ENCODE measurements around the gene GRIK2.

Gene GRIK2

DNA sequence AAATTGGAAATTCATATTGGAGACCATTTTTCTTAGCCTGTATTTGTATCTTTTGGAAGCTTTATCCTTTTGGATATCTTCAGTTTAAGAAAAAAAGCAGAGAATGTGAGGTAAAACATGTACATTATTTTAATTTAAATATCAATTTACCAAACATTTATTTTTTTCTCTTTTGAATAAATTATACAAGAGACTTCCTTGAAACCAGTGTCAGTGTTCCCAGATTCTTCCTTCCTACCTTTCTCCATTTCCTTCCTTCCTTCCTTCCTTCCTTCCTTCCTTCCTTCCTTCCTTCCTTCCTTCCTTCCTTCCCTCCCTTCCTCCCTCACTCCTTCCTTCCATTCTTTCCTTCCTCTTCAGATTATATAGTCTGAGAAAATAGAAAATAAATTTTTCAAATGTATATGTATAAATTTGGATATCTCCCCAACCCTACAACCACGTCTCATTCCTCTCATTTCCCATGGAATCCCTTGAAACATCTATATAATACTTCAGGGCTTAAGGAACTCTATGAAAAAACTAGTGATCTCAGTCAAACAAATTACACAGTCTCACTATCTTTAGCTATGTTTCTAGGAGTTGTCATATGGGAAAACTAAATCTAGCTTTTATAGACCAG is 528.4 kb downstream of the GRIK2 start:
- Histone ChIP-seq H3K27ac (ENCODE audit: low read depth, low read length, severe bottlenecking) (no peak overlapping the region), H3K9me3 (ENCODE audit: control insufficient read depth, low read length) (no peaks in the 10 kb centered on the region), H3K36me3 (ENCODE audit: control insufficient read depth, insufficient read depth, low read length) (no peaks in the 10 kb centered on the region), H3K4me1 (ENCODE audit: control insufficient read depth, insufficient read depth, low read length, poor library complexity, severe bottlenecking) (no peaks in the 10 kb centered on the region), H3K4me3 (ENCODE audit: extremely low read depth, insufficient read depth, low read length, poor library complexity, severe bottlenecking) (no peak overlapping the region)
- WGBS, 2 experiments (ENCODE audit: insufficient coverage in 2 of 2), result no CpG with 5 or more reads among the region's 1 CpG

DNA sequence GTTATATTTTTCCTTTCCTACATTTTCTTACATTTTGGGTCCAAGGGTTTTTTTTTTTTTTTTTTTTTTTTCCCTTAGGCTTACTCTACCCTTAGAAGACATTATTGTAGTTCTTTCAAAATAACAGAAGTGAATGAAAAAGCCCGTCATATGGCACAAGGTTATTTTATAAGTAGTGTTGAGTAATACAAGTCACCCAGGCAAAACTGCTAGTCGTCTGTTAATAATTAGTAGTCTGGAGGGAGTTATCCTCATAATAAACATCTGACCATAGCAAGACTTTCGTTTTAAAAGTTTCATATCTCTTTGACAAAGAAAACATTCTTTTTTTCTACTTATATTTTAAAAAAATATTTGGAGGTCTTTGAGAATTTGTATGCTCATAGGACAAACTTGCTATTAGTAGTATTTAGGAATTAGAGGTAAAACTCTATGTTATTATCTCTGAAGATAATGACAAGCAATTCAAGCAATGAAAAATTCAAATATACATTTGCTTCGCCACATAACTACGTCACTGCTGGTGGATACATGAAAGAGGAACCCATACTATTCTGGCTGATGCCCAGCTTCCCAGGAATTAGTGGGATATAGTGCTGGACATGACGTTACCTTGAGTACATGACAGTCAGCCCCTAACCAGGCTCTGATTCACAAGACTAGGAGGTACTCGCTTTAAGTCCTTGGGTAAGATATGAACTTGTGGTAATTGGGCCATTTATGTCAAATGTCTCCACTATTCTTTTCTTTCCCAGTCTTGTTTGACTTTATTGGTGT is 532.8 kb downstream of the GRIK2 start:
- Histone ChIP-seq H3K9me3 (ENCODE audit: control insufficient read depth, low read length) (no peaks in the 10 kb centered on the region), H3K4me3 (ENCODE audit: extremely low read depth, insufficient read depth, low read length, poor library complexity, severe bottlenecking) (no peak overlapping the region), H3K27ac (ENCODE audit: low read depth, low read length, severe bottlenecking) (no peak overlapping the region), H3K4me1 (ENCODE audit: control insufficient read depth, insufficient read depth, low read length, poor library complexity, severe bottlenecking) (no peaks in the 10 kb centered on the region), H3K36me3 (ENCODE audit: control insufficient read depth, insufficient read depth, low read length) (no peaks in the 10 kb centered on the region)
- WGBS, 2 experiments (ENCODE audit: insufficient coverage in 2 of 2), result 89 to 100% methylated on average over 3 of the region's 7 CpGs

DNA sequence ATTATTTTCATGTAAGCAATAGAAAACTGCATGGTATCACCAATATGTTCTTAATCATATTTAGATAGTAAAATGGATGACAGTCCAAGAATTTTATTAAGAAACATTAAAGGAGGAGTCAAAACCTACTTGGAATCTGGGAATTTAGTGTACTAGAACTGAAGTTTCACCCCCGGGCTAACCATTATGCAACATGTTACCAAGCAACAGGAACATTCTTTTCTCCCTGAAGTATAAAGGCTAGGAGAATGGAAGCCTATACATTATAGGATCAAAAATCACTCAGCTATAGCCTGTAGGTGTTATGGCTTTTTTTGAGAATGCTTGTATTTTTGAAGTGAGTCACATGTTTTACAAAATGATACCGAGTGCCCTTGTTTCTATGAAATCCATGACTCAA is 538.3 kb downstream of the GRIK2 start:
- H3K4me3 ChIP-seq (ENCODE audit: extremely low read depth, insufficient read depth, low read length, poor library complexity, severe bottlenecking), result no peak overlapping the region
- no CpG with 5 or more reads among the region's 2 CpGs for WGBS, 2 experiments (ENCODE audit: insufficient coverage in 2 of 2)
- H3K36me3 ChIP-seq (ENCODE audit: control insufficient read depth, insufficient read depth, low read length), result no peaks in the 10 kb centered on the region
- H3K4me1 ChIP-seq (ENCODE audit: control insufficient read depth, insufficient read depth, low read length, poor library complexity, severe bottlenecking), result no peaks in the 10 kb centered on the region
- no peak overlapping the region for H3K27ac ChIP-seq (ENCODE audit: low read depth, low read length, severe bottlenecking)
- no peaks in the 10 kb centered on the region for H3K9me3 ChIP-seq (ENCODE audit: control insufficient read depth, low read length)

DNA sequence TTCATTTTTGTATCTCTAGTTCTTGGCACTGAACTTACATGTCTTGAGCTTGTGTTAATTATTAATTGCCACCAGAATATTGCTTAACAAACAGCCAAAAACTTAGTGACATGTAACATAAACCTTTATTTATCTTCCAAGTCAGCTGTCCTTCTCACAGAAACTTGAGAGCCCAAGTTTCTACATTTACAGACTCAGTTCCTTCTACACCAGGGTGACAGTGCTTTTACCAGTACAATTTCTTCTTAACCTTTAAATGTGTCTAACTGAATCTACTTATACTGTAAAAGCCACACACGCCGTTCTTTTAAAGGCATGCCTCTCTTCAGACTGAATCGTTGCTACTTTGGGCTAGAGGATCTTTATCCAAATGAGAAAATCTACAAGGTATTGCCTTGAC is 539.2 kb downstream of the GRIK2 start:
- no peak overlapping the region for H3K27ac ChIP-seq (ENCODE audit: low read depth, low read length, severe bottlenecking)
- no peak overlapping the region for H3K4me3 ChIP-seq (ENCODE audit: extremely low read depth, insufficient read depth, low read length, poor library complexity, severe bottlenecking)
- H3K4me1 ChIP-seq (ENCODE audit: control insufficient read depth, insufficient read depth, low read length, poor library complexity, severe bottlenecking), result no peaks in the 10 kb centered on the region
- no peaks in the 10 kb centered on the region for H3K36me3 ChIP-seq (ENCODE audit: control insufficient read depth, insufficient read depth, low read length)
- no peaks in the 10 kb centered on the region for H3K9me3 ChIP-seq (ENCODE audit: control insufficient read depth, low read length)
- WGBS, 2 experiments (ENCODE audit: insufficient coverage in 2 of 2), result 87 to 100% methylated on average over 2 to 3 of the region's 3 CpGs

DNA sequence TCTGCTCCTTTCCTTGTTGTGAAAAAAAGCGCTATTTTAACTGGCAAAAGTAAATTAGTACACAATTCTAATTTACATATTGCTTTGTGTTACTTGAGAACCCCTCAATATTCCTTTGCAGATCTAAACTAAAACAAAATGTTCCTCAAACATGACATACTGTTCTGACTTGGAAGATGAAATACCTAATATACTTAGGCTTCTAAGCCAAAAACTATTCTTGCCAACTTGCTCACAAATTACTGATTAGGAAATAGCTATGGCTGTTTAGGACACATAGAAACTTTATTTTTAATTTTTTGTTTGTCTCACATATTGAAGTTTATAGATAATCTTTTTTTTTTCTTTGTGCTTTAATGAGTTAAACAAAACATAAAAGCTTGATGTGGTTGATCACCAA is 542.2 kb downstream of the GRIK2 start:
- no CpG with 5 or more reads among the region's 1 CpG for WGBS, 2 experiments (ENCODE audit: insufficient coverage in 2 of 2)
- no peaks in the 10 kb centered on the region for H3K4me1 ChIP-seq (ENCODE audit: control insufficient read depth, insufficient read depth, low read length, poor library complexity, severe bottlenecking)

DNA sequence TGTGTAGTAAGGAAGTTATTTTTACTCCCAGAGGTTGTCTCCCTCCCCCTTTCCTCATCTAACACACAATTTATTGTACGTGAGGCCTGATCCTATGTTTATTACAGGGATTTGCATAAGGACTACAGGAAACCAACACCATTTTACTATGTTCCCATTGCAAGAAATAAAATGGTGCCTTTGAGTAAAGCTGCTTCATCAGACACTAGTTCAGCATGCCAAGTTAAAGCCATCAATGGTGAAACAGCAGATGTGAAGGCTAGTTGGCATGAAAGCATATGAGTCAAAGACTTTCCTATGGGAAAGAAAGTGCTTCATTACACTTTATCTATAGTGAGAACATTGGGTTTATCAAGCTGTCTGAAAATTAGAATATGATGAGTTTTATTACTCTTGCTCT is 543.0 kb downstream of the GRIK2 start:
- Histone ChIP-seq H3K4me1 (ENCODE audit: control insufficient read depth, insufficient read depth, low read length, poor library complexity, severe bottlenecking) (no peaks in the 10 kb centered on the region), H3K4me3 (ENCODE audit: extremely low read depth, insufficient read depth, low read length, poor library complexity, severe bottlenecking) (no peak overlapping the region), H3K36me3 (ENCODE audit: control insufficient read depth, insufficient read depth, low read length) (no peaks in the 10 kb centered on the region), H3K27ac (ENCODE audit: low read depth, low read length, severe bottlenecking) (no peak overlapping the region), H3K9me3 (ENCODE audit: control insufficient read depth, low read length) (no peaks in the 10 kb centered on the region)
- WGBS, 2 experiments (ENCODE audit: insufficient coverage in 2 of 2), result no CpG with 5 or more reads among the region's 1 CpG

More for the DNA sequence above, 542.2 kb downstream of the GRIK2 start:
- H3K27ac ChIP-seq (ENCODE audit: low read depth, low read length, severe bottlenecking), result no peak overlapping the region
- no peaks in the 10 kb centered on the region for H3K9me3 ChIP-seq (ENCODE audit: control insufficient read depth, low read length)
- H3K4me3 ChIP-seq (ENCODE audit: extremely low read depth, insufficient read depth, low read length, poor library complexity, severe bottlenecking), result no peak overlapping the region
- no peaks in the 10 kb centered on the region for H3K36me3 ChIP-seq (ENCODE audit: control insufficient read depth, insufficient read depth, low read length)

DNA sequence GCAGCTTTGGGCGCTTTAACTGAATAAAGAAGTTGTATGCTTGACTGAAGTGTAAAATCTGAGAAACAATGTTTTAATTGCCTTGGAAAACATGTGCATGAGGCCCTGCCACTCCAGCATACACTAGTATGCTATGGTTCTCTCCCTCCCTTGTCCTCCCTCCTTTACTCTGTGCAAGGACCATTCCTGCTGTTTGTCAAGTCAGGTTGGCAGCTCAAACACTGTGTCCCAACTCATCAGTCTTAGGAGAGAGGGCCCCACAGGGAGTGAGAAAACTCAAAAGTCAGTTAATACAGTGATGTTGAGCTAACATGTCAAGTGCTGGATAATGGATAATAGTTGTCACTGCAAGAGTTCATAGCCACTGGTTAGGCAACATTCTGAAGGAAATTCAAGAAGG is 543.6 kb downstream of the GRIK2 start:
- WGBS, 2 experiments (ENCODE audit: insufficient coverage in 2 of 2), result no CpG with 5 or more reads among the region's 1 CpG
- no peak overlapping the region for H3K4me3 ChIP-seq (ENCODE audit: extremely low read depth, insufficient read depth, low read length, poor library complexity, severe bottlenecking)
- H3K36me3 ChIP-seq (ENCODE audit: control insufficient read depth, insufficient read depth, low read length), result no peaks in the 10 kb centered on the region
- no peaks in the 10 kb centered on the region for H3K9me3 ChIP-seq (ENCODE audit: control insufficient read depth, low read length)
- H3K27ac ChIP-seq (ENCODE audit: low read depth, low read length, severe bottlenecking), result no peak overlapping the region
- H3K4me1 ChIP-seq (ENCODE audit: control insufficient read depth, insufficient read depth, low read length, poor library complexity, severe bottlenecking), result no peaks in the 10 kb centered on the region

DNA sequence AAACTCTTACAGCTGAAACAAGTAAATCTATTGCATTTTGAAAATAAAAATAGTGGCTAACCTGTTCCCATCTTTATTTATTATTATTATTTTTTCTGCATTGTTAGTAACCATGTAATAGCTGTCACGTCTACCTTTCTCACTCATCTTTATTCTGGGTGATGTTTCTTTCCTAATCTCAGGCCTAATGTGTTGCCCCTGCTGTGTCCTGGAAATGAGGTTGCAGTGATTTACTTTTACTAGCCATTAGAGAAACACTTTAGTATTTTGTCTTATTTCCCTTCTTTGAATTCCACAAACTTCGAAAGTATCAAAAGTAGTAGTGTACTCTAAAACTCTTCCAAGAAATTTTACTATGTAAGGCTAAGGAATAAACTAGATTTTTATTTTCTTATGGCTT is 546.9 kb downstream of the GRIK2 start:
- Histone ChIP-seq H3K4me1 (ENCODE audit: control insufficient read depth, insufficient read depth, low read length, poor library complexity, severe bottlenecking) (no peaks in the 10 kb centered on the region), H3K36me3 (ENCODE audit: control insufficient read depth, insufficient read depth, low read length) (no peaks in the 10 kb centered on the region), H3K9me3 (ENCODE audit: control insufficient read depth, low read length) (no peaks in the 10 kb centered on the region), H3K4me3 (ENCODE audit: extremely low read depth, insufficient read depth, low read length, poor library complexity, severe bottlenecking) (no peak overlapping the region), H3K27ac (ENCODE audit: low read depth, low read length, severe bottlenecking) (no peak overlapping the region)
- WGBS, 2 experiments (ENCODE audit: insufficient coverage in 2 of 2), result no CpG with 5 or more reads among the region's 2 CpGs

DNA sequence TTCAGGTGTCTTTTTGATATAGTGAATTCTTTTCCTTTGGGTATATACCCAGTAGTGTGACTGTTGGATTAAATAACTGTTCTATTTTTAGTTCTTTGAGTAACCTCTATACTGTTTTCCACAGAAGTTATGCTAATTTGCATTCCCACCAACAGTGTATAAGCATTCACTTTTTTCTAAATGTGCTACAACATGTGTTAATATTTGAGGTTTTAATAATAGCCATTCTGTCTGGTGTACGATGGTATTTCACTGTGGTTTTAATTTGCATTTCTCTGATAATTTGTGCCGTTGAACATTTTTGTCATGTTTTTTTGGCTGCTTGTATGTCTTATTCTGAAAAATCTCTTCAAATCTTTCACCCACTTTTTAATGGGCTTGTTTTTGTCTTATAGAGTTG is 563.5 kb downstream of the GRIK2 start:
- no peak overlapping the region for H3K27ac ChIP-seq (ENCODE audit: low read depth, low read length, severe bottlenecking)
- no peak overlapping the region for H3K4me3 ChIP-seq (ENCODE audit: extremely low read depth, insufficient read depth, low read length, poor library complexity, severe bottlenecking)
- no peaks in the 10 kb centered on the region for H3K36me3 ChIP-seq (ENCODE audit: control insufficient read depth, insufficient read depth, low read length)
- no CpG with 5 or more reads among the region's 2 CpGs for WGBS, 2 experiments (ENCODE audit: insufficient coverage in 2 of 2)
- no peaks in the 10 kb centered on the region for H3K9me3 ChIP-seq (ENCODE audit: control insufficient read depth, low read length)
- no peaks in the 10 kb centered on the region for H3K4me1 ChIP-seq (ENCODE audit: control insufficient read depth, insufficient read depth, low read length, poor library complexity, severe bottlenecking)

DNA sequence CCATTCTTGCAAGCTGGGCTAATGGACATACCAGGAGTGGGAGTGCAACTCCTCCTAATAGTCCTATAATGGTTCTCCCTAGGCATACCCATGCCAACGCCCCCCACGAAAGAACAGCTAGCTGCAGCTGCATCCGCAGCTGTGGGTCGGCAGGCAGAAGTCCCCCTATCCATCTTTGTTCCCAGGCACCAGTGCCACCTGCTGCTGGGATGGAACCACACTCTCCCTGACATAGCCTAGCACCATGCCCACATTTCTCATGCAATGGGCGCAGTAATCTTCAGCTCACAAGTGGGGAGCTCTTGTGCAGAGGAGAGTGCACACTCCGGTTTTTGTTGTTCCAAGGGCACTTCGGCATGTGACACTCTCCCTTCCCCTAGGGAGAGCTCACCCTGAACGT is 567.8 kb downstream of the GRIK2 start:
- Histone ChIP-seq H3K9me3 (ENCODE audit: control insufficient read depth, low read length) (no peaks in the 10 kb centered on the region), H3K4me3 (ENCODE audit: extremely low read depth, insufficient read depth, low read length, poor library complexity, severe bottlenecking) (no peak overlapping the region), H3K27ac (ENCODE audit: low read depth, low read length, severe bottlenecking) (no peak overlapping the region), H3K36me3 (ENCODE audit: control insufficient read depth, insufficient read depth, low read length) (no peaks in the 10 kb centered on the region), H3K4me1 (ENCODE audit: control insufficient read depth, insufficient read depth, low read length, poor library complexity, severe bottlenecking) (no peaks in the 10 kb centered on the region)
- 89 to 94% methylated on average over 7 to 8 of the region's 8 CpGs for WGBS, 2 experiments (ENCODE audit: insufficient coverage in 2 of 2)

DNA sequence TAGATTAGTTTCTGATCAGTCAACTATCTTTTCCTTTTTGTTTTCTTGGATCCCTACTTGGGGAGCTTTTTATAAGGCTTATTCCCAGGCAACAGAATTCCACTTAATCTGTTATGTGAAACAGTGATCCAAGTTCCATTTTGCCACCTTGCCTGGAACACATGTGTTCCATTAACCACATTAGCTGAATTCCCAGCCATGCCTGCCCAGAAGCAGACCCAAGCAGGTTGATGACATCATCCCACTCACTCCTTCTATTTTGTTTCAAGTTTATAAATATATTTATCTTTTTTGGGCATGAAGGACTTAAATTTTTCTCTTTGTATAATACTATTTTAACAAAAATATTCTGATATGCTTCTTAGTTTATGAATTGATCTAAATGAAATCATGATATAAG is 587.4 kb downstream of the GRIK2 start:
- Histone ChIP-seq H3K4me1 (ENCODE audit: control insufficient read depth, insufficient read depth, low read length, poor library complexity, severe bottlenecking) (no peaks in the 10 kb centered on the region), H3K36me3 (ENCODE audit: control insufficient read depth, insufficient read depth, low read length) (no peaks in the 10 kb centered on the region), H3K4me3 (ENCODE audit: extremely low read depth, insufficient read depth, low read length, poor library complexity, severe bottlenecking) (no peak overlapping the region), H3K9me3 (ENCODE audit: control insufficient read depth, low read length) (no peaks in the 10 kb centered on the region), H3K27ac (ENCODE audit: low read depth, low read length, severe bottlenecking) (no peak overlapping the region)

Data from mesodermal cell (in vitro differentiated cells).